ENCODE measurements around the gene SMURF1. TPM values are rescaled to one million over a fixed set of nuclear protein-coding genes. Genes with fewer than 3 reads are reported as not detected.

SMURF1 gene
- total RNA-seq, 6 donors from 2014 or later = 33.0 to 54.4 (median 45.9) TPM

GRCh38 chr7:99013266-99014112 is 130.4 kb downstream of the SMURF1 start:
- Histone ChIP-seq H3K27ac (no peak overlapping the region), H3K4me3 (no peak overlapping the region), H3K36me3 (peaks cover 47 to 77% (median 56%) of the 10 kb centered on the region in 4 donors), H3K4me1 (no peaks in the 10 kb centered on the region), H3K9me3 (no peaks in the 10 kb centered on the region), H3K27me3 (no peaks in the 10 kb centered on the region)
- WGBS, 2 donors = 94 to 96% methylated on average over 23 to 25 of the region's 25 CpGs
- DNase-seq = peak in 1 of 2 donors; percentile 18
- TF ChIP-seq EP300 (IDR thresholded peaks at IDR 0.05) (no peak), POLR2A (IDR thresholded peaks at IDR 0.05) (no peak), CTCF (IDR thresholded peaks at IDR 0.05) (no peak), POLR2AphosphoS5 (IDR thresholded peaks at IDR 0.05) (no peak)
- ATAC-seq (ENCODE audit: low FRiP score in 2 of 2) = no peak

GRCh38 chr7:99012722-99013121 is 131.2 kb downstream of the SMURF1 start:
- H3K4me1 ChIP-seq = no peaks in the 10 kb centered on the region
- TF ChIP-seq EP300 (IDR thresholded peaks at IDR 0.05) (no peak), POLR2A (IDR thresholded peaks at IDR 0.05) (no peak), POLR2AphosphoS5 (IDR thresholded peaks at IDR 0.05) (no peak), CTCF (IDR thresholded peaks at IDR 0.05) (no peak)
- H3K4me3 ChIP-seq = no peak overlapping the region
- ATAC-seq (ENCODE audit: low FRiP score in 2 of 2) = no peak
- WGBS, 2 donors = 89 to 97% methylated on average over 13 of the region's 13 CpGs
- DNase-seq = no peak
- no peaks in the 10 kb centered on the region for H3K9me3 ChIP-seq
- no peaks in the 10 kb centered on the region for H3K27me3 ChIP-seq
- no peak overlapping the region for H3K27ac ChIP-seq
- peaks cover 51 to 85% (median 62%) of the 10 kb centered on the region in 4 donors for H3K36me3 ChIP-seq

GRCh38 chr7:99011706-99012404 is 132.1 kb downstream of the SMURF1 start:
- Histone ChIP-seq H3K36me3 (peaks cover 51 to 94% (median 69%) of the 10 kb centered on the region in 4 donors), H3K27me3 (no peaks in the 10 kb centered on the region), H3K9me3 (no peaks in the 10 kb centered on the region), H3K4me3 (no peak overlapping the region), H3K27ac (no peak overlapping the region), H3K4me1 (no peaks in the 10 kb centered on the region)
- ATAC-seq (ENCODE audit: low FRiP score in 2 of 2) (no peak), DNase-seq (peak in 1 of 2 donors; percentile 18)
- TF ChIP-seq CTCF (IDR thresholded peaks at IDR 0.05) (no peak), EP300 (IDR thresholded peaks at IDR 0.05) (no peak)
- WGBS, 2 donors = 96 to 97% methylated on average over 30 to 36 of the region's 36 CpGs

- Histone ChIP-seq H3K27me3 (no peaks in the 10 kb centered on the region), H3K36me3 (peaks cover 56 to 99% (median 74%) of the 10 kb centered on the region in 4 donors), H3K4me1 (no peaks in the 10 kb centered on the region), H3K4me3 (no peak overlapping the region), H3K27ac (no peak overlapping the region), H3K9me3 (no peaks in the 10 kb centered on the region)
- WGBS, 2 donors = 96% methylated on average over 24 of the region's 24 CpGs
- ATAC-seq (ENCODE audit: low FRiP score in 2 of 2) (no peak), DNase-seq (peak in 1 of 2 donors; percentile 20)
- TF ChIP-seq CTCF (IDR thresholded peaks at IDR 0.05) = no peak
These were observed 132.6 kb downstream of the SMURF1 start for GRCh38 chr7:99011341-99011705.
